Gastrocnemius medialis (tissue), 4 donors: ENCODE measurements around the gene ZACN. TPM values are rescaled to one million over a fixed set of nuclear protein-coding genes. Genes with fewer than 3 reads are reported as not detected.

Experiments
- ATAC-seq, 2 donors: fragments of 150-250 bp; one replicate each; pipeline ENCODE4 v1.9.1; 2016
- DNase-seq, 2 donors: peaks; one replicate each; pipeline ENCODE4 v3.0.0-alpha.2; 2019
- H3K27ac ChIP-seq, 4 donors: fragments of 200-600 bp; sonication (generic); 1 replicate in 1 of 4; 2 replicates in 3 of 4; pipeline ENCODE4 v1.5.1; 2016 to 2018; ENCODE audit warnings: mild to moderate bottlenecking in 2 of 4, moderate library complexity in 1 of 4
- H3K27me3 ChIP-seq, 3 donors: fragments of 200-600 bp; sonication (generic) in 2 of 3; 1 replicate in 1 of 3; 2 replicates in 2 of 3; pipeline versions ENCODE4 v1.5.1 to v1.6.0; 2016 to 2019; ENCODE audit warnings: mild to moderate bottlenecking in 1 of 3, moderate library complexity in 1 of 3
- H3K36me3 ChIP-seq, 2 donors: fragments of 200-600 bp; sonication (generic) in 1 of 2; one replicate each; pipeline ENCODE4 v1.5.1; 2017 to 2018
- H3K4me1 ChIP-seq, 2 donors: fragments of 200-600 bp; sonication (generic) in 1 of 2; one replicate each; pipeline ENCODE4 v1.5.1; 2016 to 2017; ENCODE audit warnings: mild to moderate bottlenecking in 2 of 2
- H3K4me3 ChIP-seq, 4 donors: fragments of 200-600 bp; sonication (generic) in 3 of 4; 1 replicate in 1 of 4; 2 replicates in 3 of 4; pipeline ENCODE4 v1.5.1; 2016 to 2019; ENCODE audit warnings: mild to moderate bottlenecking in 2 of 4
- H3K9me3 ChIP-seq, 3 donors: fragments of 200-600 bp; sonication (generic) in 2 of 3; 1 replicate in 1 of 3; 2 replicates in 2 of 3; pipeline ENCODE4 v1.5.1; 2016 to 2019
- POLR2A ChIP-seq, 2 donors: fragments of 450-650 bp; IDR thresholded peaks; one replicate each; pipeline ENCODE4 v1.6.1; 2017; ENCODE audit warnings: antibody characterized with exemption in 2 of 2, mild to moderate bottlenecking in 2 of 2, moderate library complexity in 2 of 2
- in situ Hi-C, 4 donors: fragments of 200-750 bp; cut with MboI; loops; one replicate each; pipeline versions ENCODE4 v1.15.0 to v1.8.0; 2017; ENCODE audit warnings: low sequenced_read_pairs in 4 of 4
- intact Hi-C: fragments of 100-400 bp; cut with DNase I; formaldehyde crosslinking; loops from one replicate; pipeline ENCODE4 v1.15.1; 2023; ENCODE audit warnings: low total_unique reads
- total RNA-seq, 4 donors: library from RNA; depleted of rRNA; stranded (reverse); fragments of >200 nt; gene quantifications; one replicate each; pipeline versions ENCODE4 v1.1.0 to v1.2.3, GENCODE V29; 2016
- TF ChIP-seq, protein P1 (sequence below), 5 experiments: fragments of 450-650 bp in 3 of 5; fragments of 200-600 bp in 2 of 5; sonication (generic) in 2 of 5; IDR thresholded peaks in 4 of 5; conservative IDR thresholded peaks in 1 of 5; 1 replicate in 4 of 5; 2 replicates in 1 of 5; pipeline ENCODE4 v1.5.1; 2016 to 2019; ENCODE audit warnings: antibody characterized with exemption in 5 of 5, mild to moderate bottlenecking in 3 of 5, moderate library complexity in 3 of 5

Gene ZACN
- total RNA-seq, 4 donors from 2014 or later, result not detected

DNA sequence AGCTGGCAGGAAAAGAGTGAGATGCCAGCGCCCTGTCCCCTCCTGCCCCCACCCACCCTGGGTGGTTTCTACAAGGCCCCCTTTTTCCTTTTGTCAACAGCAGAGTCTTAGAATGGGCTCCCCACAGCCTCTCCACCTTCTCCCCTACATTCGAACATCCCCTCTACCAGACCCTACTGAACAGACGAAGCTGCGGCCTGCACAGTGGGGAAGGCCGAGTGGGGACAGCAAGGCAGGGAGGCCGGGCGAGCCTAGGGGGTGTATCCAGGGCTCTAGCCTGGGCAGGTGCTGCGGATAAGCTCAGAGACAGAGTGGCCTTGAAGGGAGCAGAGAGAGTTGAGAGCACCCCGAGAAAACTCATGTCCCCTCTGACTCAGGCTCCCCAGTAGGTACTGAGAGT is 7.4 kb downstream of the ZACN start:
- H3K4me1 ChIP-seq, result no peaks in the 10 kb centered on the region
- no peaks in the 10 kb centered on the region for H3K9me3 ChIP-seq
- intact Hi-C loops, result no loop called here
- H3K27me3 ChIP-seq, result no peaks in the 10 kb centered on the region
- no peak for DNase-seq
- H3K4me3 ChIP-seq, result no peak overlapping the region
- no peak for ATAC-seq
- TF ChIP-seq POLR2A (IDR thresholded peaks at IDR 0.05), result no peak
- TF ChIP-seq, protein P1, sequence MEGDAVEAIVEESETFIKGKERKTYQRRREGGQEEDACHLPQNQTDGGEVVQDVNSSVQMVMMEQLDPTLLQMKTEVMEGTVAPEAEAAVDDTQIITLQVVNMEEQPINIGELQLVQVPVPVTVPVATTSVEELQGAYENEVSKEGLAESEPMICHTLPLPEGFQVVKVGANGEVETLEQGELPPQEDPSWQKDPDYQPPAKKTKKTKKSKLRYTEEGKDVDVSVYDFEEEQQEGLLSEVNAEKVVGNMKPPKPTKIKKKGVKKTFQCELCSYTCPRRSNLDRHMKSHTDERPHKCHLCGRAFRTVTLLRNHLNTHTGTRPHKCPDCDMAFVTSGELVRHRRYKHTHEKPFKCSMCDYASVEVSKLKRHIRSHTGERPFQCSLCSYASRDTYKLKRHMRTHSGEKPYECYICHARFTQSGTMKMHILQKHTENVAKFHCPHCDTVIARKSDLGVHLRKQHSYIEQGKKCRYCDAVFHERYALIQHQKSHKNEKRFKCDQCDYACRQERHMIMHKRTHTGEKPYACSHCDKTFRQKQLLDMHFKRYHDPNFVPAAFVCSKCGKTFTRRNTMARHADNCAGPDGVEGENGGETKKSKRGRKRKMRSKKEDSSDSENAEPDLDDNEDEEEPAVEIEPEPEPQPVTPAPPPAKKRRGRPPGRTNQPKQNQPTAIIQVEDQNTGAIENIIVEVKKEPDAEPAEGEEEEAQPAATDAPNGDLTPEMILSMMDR (IDR thresholded peaks at IDR 0.05 in 4 of 5, conservative IDR thresholded peaks at IDR 0.05 in 1 of 5), result no peak
- H3K36me3 ChIP-seq, result peaks cover 0 to 84% of the 10 kb centered on the region in 2 donors
- in situ Hi-C loops, result no loop called here
- H3K27ac ChIP-seq, result no peak overlapping the region

DNA sequence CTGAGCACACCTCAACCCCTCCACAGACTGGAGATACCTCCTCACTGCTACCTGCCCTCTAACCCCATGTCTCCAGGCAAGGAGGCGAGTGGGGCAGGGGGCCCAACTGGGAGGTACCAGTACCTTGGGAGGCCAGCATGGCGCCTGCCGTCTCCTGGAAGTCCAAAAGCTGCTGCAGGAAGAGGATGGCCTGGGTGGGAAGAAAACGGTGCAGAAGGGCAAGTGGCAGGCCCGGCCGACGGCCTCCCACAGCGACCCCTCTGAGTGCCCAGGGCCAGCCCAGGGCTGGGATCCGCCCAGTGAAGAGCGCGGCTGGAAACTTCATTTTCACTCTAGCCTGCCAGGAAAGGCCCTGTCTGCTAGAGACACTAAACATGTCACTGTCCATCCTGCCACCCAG is 8.5 kb downstream of the ZACN start:
- TF ChIP-seq, protein P1 (IDR thresholded peaks at IDR 0.05 in 4 of 5, conservative IDR thresholded peaks at IDR 0.05 in 1 of 5), result no peak
- TF ChIP-seq POLR2A (IDR thresholded peaks at IDR 0.05), result no peak
- peaks cover 0 to 92% of the 10 kb centered on the region in 2 donors for H3K36me3 ChIP-seq
- in situ Hi-C loops (no loop called here), intact Hi-C loops (no loop called here)
- no peak overlapping the region for H3K27ac ChIP-seq
- no peak for ATAC-seq
- H3K4me1 ChIP-seq, result no peaks in the 10 kb centered on the region
- no peak overlapping the region for H3K4me3 ChIP-seq
- H3K27me3 ChIP-seq, result no peaks in the 10 kb centered on the region
- no peaks in the 10 kb centered on the region for H3K9me3 ChIP-seq
- DNase-seq, result no peak

DNA sequence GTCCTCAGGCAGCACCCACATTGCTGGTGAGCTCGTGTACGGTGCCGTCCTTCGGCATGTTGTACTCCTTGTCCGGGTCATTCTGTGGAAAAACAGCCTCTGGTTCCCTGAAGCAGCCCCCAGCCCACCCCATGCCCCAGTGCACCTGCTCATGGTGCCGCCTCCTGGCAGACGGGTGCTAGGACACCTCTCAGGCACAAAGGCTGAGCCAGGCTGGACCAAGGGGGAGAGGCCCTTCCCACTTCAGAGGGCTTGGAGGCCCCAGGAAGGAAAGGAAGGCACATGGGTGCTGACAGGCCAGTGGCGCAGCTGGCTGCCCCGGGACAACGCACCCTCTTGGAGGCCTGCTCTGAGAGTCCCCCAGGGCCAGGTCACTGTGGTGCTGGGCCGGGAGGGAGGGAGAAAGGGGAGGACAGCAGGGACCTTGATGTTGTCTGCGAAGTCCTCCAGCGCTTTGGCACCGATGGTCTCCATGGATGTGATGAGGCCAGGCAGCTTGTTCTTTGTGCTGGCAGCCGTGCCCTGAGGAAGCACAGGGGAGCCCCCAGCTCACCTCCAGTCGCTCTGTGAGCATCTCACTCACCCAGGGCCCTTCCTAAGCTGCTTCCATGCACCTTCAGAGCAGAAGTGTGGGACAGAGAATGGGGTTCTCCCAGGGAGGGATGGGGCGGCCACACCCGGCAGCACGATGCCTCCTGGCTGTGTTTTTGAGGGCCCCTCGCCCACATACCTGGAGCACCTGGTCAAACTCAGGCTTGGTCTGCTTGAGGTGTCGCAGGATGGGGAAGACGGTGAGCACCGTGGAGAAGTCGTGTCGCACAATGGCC is 9.3 kb downstream of the ZACN start:
- intact Hi-C loops (no loop called here), in situ Hi-C loops (no loop called here)
- no peaks in the 10 kb centered on the region for H3K9me3 ChIP-seq
- no peaks in the 10 kb centered on the region for H3K4me1 ChIP-seq
- TF ChIP-seq POLR2A (IDR thresholded peaks at IDR 0.05), result no peak
- TF ChIP-seq, protein P1 (IDR thresholded peaks at IDR 0.05 in 4 of 5, conservative IDR thresholded peaks at IDR 0.05 in 1 of 5), result no peak
- H3K4me3 ChIP-seq, result no peak overlapping the region
- no peaks in the 10 kb centered on the region for H3K27me3 ChIP-seq
- ATAC-seq, result no peak
- no peak overlapping the region for H3K27ac ChIP-seq
- peaks cover 0 to 96% of the 10 kb centered on the region in 2 donors for H3K36me3 ChIP-seq
- DNase-seq, result no peak

DNA sequence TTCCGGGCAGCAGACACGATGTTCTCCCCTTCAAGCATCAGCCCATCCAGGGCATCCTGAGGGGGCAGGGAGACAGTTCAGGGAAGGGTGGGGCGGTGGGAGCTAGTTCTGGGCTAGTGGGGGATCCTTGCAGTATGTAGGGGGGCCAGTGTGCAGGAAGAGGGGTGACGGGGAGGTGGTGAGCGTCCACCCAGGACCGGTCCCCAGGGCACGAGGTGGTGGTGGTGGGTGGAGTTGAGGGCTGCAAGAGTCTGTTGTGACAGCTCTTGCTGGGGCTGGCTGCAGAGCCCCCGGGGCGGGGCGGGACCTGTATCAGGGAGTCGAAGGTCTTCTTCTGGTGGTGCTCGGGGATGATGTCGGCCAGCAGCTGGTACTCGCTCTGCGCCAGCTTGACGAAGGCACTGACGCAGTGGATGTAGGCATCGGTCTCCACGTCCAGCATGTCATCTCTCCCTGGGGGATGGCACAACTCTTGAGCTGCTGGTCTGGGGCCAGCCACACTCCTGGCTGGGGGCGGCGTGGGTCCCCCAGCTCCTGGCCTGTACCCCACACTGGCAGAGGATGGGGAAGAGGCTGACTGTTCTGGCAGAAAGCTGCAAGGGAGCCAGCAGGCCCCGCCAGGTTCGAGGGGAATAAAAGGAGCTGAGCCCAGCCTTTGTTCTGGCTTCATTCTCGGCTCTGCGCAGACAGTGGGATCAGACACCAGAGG is 10.0 kb downstream of the ZACN start:
- H3K27me3 ChIP-seq, result no peaks in the 10 kb centered on the region
- no peak overlapping the region for H3K4me3 ChIP-seq
- H3K36me3 ChIP-seq, result peaks cover 0 to 96% of the 10 kb centered on the region in 2 donors
- no peak for ATAC-seq
- in situ Hi-C loops (no loop called here), intact Hi-C loops (no loop called here)
- no peak for DNase-seq
- TF ChIP-seq POLR2A (IDR thresholded peaks at IDR 0.05), result no peak
- TF ChIP-seq, protein P1 (IDR thresholded peaks at IDR 0.05 in 4 of 5, conservative IDR thresholded peaks at IDR 0.05 in 1 of 5), result no peak
- H3K27ac ChIP-seq, result no peak overlapping the region
- no peaks in the 10 kb centered on the region for H3K9me3 ChIP-seq
- no peaks in the 10 kb centered on the region for H3K4me1 ChIP-seq
